ENCODE data around the gene EPX.
A peak's percentile ranks its signal among the peaks of the same experiment; 100 is the strongest.

The EPX gene

GRCh38 chr17:58229881-58230280, 37.4 kb downstream of the EPX start:
- no peaks in the 10 kb centered on the region for H3K36me3 ChIP-seq (replicated peaks in 1 of 2; ENCODE audit: control insufficient read depth in 2 of 2, insufficient read depth in 2 of 2, low read length in 2 of 2)
- H2BK15ac ChIP-seq (ENCODE audit: low read length), result no peak overlapping the region
- no peak overlapping the region for H2AK5ac ChIP-seq (ENCODE audit: low read depth, low read length)
- no peak overlapping the region for H2BK12ac ChIP-seq (ENCODE audit: low read length)
- no peak overlapping the region for H3K4ac ChIP-seq (ENCODE audit: low read length)
- no peak overlapping the region for H3K14ac ChIP-seq (ENCODE audit: low read length)
- DNase-seq (ENCODE audit: low spot score), result no peak
- peaks cover 0 to 1% of the 10 kb centered on the region in 2 donors for H3K9me3 ChIP-seq (replicated peaks in 1 of 2; ENCODE audit: control insufficient read depth in 2 of 2, insufficient read depth in 1 of 2, low read depth in 1 of 2, low read length in 2 of 2)
- H3K4me3 ChIP-seq (ENCODE audit: low read length in 2 of 2), result no peak overlapping the region
- no peak overlapping the region for H4K91ac ChIP-seq (ENCODE audit: low read depth, low read length, poor library complexity)
- H2AFZ ChIP-seq (ENCODE audit: low read length), result no peak overlapping the region
- no peak overlapping the region for H4K8ac ChIP-seq (ENCODE audit: low read depth, low read length)
- no peak overlapping the region for H3K9ac ChIP-seq (ENCODE audit: low read depth, low read length, poor library complexity)
- no peak overlapping the region for H2BK120ac ChIP-seq (ENCODE audit: low read depth, low read length)
- peaks cover 0 to 9% of the 10 kb centered on the region in 2 donors for H3K4me1 ChIP-seq (ENCODE audit: control insufficient read depth in 2 of 2, insufficient read depth in 1 of 2, low read depth in 1 of 2, low read length in 2 of 2)
- no peak overlapping the region for H3K4me2 ChIP-seq (ENCODE audit: insufficient read depth, low read length, poor library complexity, severe bottlenecking)
- no peak overlapping the region for H3K18ac ChIP-seq (ENCODE audit: low read length)
- peaks cover 0 to 37% (median 0%) of the 10 kb centered on the region in 3 experiments for H3K27me3 ChIP-seq (ENCODE audit: control insufficient read depth in 3 of 3, insufficient read depth in 3 of 3, low read depth in 1 of 3, low read length in 3 of 3)
- H3K27ac ChIP-seq (replicated peaks; ENCODE audit: low read length), result no peak overlapping the region
- H3K79me1 ChIP-seq (ENCODE audit: low read depth, low read length), result no peaks in the 10 kb centered on the region
- H3K23ac ChIP-seq (ENCODE audit: low read depth, low read length, poor library complexity), result no peak overlapping the region
- no peak overlapping the region for H2BK5ac ChIP-seq (ENCODE audit: low read length)
- no CpG with 5 or more reads among the region's 4 CpGs for WGBS, 2 donors (ENCODE audit: extremely low coverage in 2 of 2, insufficient read length in 2 of 2, insufficient replicate concordance in 1 of 2)

- no peak overlapping the region for H4K8ac ChIP-seq (ENCODE audit: low read depth, low read length)
- H2BK12ac ChIP-seq (ENCODE audit: low read length), result no peak overlapping the region
- no peaks in the 10 kb centered on the region for H3K9me3 ChIP-seq (replicated peaks in 1 of 2; ENCODE audit: control insufficient read depth in 2 of 2, insufficient read depth in 1 of 2, low read depth in 1 of 2, low read length in 2 of 2)
- no peak overlapping the region for H2BK15ac ChIP-seq (ENCODE audit: low read length)
- no peak overlapping the region for H2BK120ac ChIP-seq (ENCODE audit: low read depth, low read length)
- H4K91ac ChIP-seq (ENCODE audit: low read depth, low read length, poor library complexity), result no peak overlapping the region
- no peak overlapping the region for H3K18ac ChIP-seq (ENCODE audit: low read length)
- no peak overlapping the region for H3K27ac ChIP-seq (replicated peaks; ENCODE audit: low read length)
- H3K36me3 ChIP-seq (replicated peaks in 1 of 2; ENCODE audit: control insufficient read depth in 2 of 2, insufficient read depth in 2 of 2, low read length in 2 of 2), result no peaks in the 10 kb centered on the region
- peaks cover 0 to 47% (median 0%) of the 10 kb centered on the region in 3 experiments for H3K27me3 ChIP-seq (ENCODE audit: control insufficient read depth in 3 of 3, insufficient read depth in 3 of 3, low read depth in 1 of 3, low read length in 3 of 3)
- no peak overlapping the region for H3K4me2 ChIP-seq (ENCODE audit: insufficient read depth, low read length, poor library complexity, severe bottlenecking)
- no peak overlapping the region for H3K9ac ChIP-seq (ENCODE audit: low read depth, low read length, poor library complexity)
- peaks cover 0 to 9% of the 10 kb centered on the region in 2 donors for H3K4me1 ChIP-seq (ENCODE audit: control insufficient read depth in 2 of 2, insufficient read depth in 1 of 2, low read depth in 1 of 2, low read length in 2 of 2)
- no CpG with 5 or more reads among the region's 2 CpGs for WGBS, 2 donors (ENCODE audit: extremely low coverage in 2 of 2, insufficient read length in 2 of 2, insufficient replicate concordance in 1 of 2)
- H3K79me1 ChIP-seq (ENCODE audit: low read depth, low read length), result no peaks in the 10 kb centered on the region
- no peak overlapping the region for H2AK5ac ChIP-seq (ENCODE audit: low read depth, low read length)
- no peak for DNase-seq (ENCODE audit: low spot score)
- H3K4me3 ChIP-seq (ENCODE audit: low read length in 2 of 2), result no peak overlapping the region
- no peak overlapping the region for H3K4ac ChIP-seq (ENCODE audit: low read length)
- no peak overlapping the region for H2BK5ac ChIP-seq (ENCODE audit: low read length)
- H2AFZ ChIP-seq (ENCODE audit: low read length), result no peak overlapping the region
- H3K14ac ChIP-seq (ENCODE audit: low read length), result no peak overlapping the region
- H3K23ac ChIP-seq (ENCODE audit: low read depth, low read length, poor library complexity), result no peak overlapping the region
Measured at GRCh38 chr17:58231641-58232040, 39.1 kb downstream of the EPX start.

- WGBS, 2 donors (ENCODE audit: extremely low coverage in 2 of 2, insufficient read length in 2 of 2, insufficient replicate concordance in 1 of 2), result no CpG with 5 or more reads among the region's 12 CpGs
- no peak overlapping the region for H3K9ac ChIP-seq (ENCODE audit: low read depth, low read length, poor library complexity)
- no peak overlapping the region for H3K4ac ChIP-seq (ENCODE audit: low read length)
- no peak overlapping the region for H3K4me2 ChIP-seq (ENCODE audit: insufficient read depth, low read length, poor library complexity, severe bottlenecking)
- H2BK12ac ChIP-seq (ENCODE audit: low read length), result no peak overlapping the region
- no peak overlapping the region for H3K4me3 ChIP-seq (ENCODE audit: low read length in 2 of 2)
- H2AK5ac ChIP-seq (ENCODE audit: low read depth, low read length), result no peak overlapping the region
- no peak overlapping the region for H2BK120ac ChIP-seq (ENCODE audit: low read depth, low read length)
- no peak overlapping the region for H3K27ac ChIP-seq (replicated peaks; ENCODE audit: low read length)
- H2BK5ac ChIP-seq (ENCODE audit: low read length), result no peak overlapping the region
- H2BK15ac ChIP-seq (ENCODE audit: low read length), result no peak overlapping the region
- H3K23ac ChIP-seq (ENCODE audit: low read depth, low read length, poor library complexity), result no peak overlapping the region
- H2AFZ ChIP-seq (ENCODE audit: low read length), result peak overlapping the region; percentile 5
- no peak for DNase-seq (ENCODE audit: low spot score)
- no peaks in the 10 kb centered on the region for H3K79me1 ChIP-seq (ENCODE audit: low read depth, low read length)
- peaks cover 0 to 9% of the 10 kb centered on the region in 2 donors for H3K4me1 ChIP-seq (ENCODE audit: control insufficient read depth in 2 of 2, insufficient read depth in 1 of 2, low read depth in 1 of 2, low read length in 2 of 2)
- no peaks in the 10 kb centered on the region for H3K36me3 ChIP-seq (replicated peaks in 1 of 2; ENCODE audit: control insufficient read depth in 2 of 2, insufficient read depth in 2 of 2, low read length in 2 of 2)
- H4K91ac ChIP-seq (ENCODE audit: low read depth, low read length, poor library complexity), result no peak overlapping the region
- no peak overlapping the region for H3K18ac ChIP-seq (ENCODE audit: low read length)
- no peaks in the 10 kb centered on the region for H3K9me3 ChIP-seq (replicated peaks in 1 of 2; ENCODE audit: control insufficient read depth in 2 of 2, insufficient read depth in 1 of 2, low read depth in 1 of 2, low read length in 2 of 2)
- peaks cover 0 to 46% (median 0%) of the 10 kb centered on the region in 3 experiments for H3K27me3 ChIP-seq (ENCODE audit: control insufficient read depth in 3 of 3, insufficient read depth in 3 of 3, low read depth in 1 of 3, low read length in 3 of 3)
- H3K14ac ChIP-seq (ENCODE audit: low read length), result no peak overlapping the region
- H4K8ac ChIP-seq (ENCODE audit: low read depth, low read length), result no peak overlapping the region
Measured at GRCh38 chr17:58232707-58233156, 40.2 kb downstream of the EPX start.

GRCh38 chr17:58233543-58233942, 41.0 kb downstream of the EPX start:
- WGBS, 2 donors (ENCODE audit: extremely low coverage in 2 of 2, insufficient read length in 2 of 2, insufficient replicate concordance in 1 of 2), result no CpG with 5 or more reads among the region's 3 CpGs
- H3K4me2 ChIP-seq (ENCODE audit: insufficient read depth, low read length, poor library complexity, severe bottlenecking), result no peak overlapping the region
- no peak overlapping the region for H2BK120ac ChIP-seq (ENCODE audit: low read depth, low read length)
- H3K36me3 ChIP-seq (replicated peaks in 1 of 2; ENCODE audit: control insufficient read depth in 2 of 2, insufficient read depth in 2 of 2, low read length in 2 of 2), result no peaks in the 10 kb centered on the region
- H3K27ac ChIP-seq (replicated peaks; ENCODE audit: low read length), result no peak overlapping the region
- no peak for DNase-seq (ENCODE audit: low spot score)
- no peak overlapping the region for H3K23ac ChIP-seq (ENCODE audit: low read depth, low read length, poor library complexity)
- H3K14ac ChIP-seq (ENCODE audit: low read length), result no peak overlapping the region
- no peak overlapping the region for H3K9ac ChIP-seq (ENCODE audit: low read depth, low read length, poor library complexity)
- no peaks in the 10 kb centered on the region for H3K79me1 ChIP-seq (ENCODE audit: low read depth, low read length)
- H3K9me3 ChIP-seq (replicated peaks in 1 of 2; ENCODE audit: control insufficient read depth in 2 of 2, insufficient read depth in 1 of 2, low read depth in 1 of 2, low read length in 2 of 2), result no peaks in the 10 kb centered on the region
- no peak overlapping the region for H2AFZ ChIP-seq (ENCODE audit: low read length)
- no peak overlapping the region for H3K4me3 ChIP-seq (ENCODE audit: low read length in 2 of 2)
- no peak overlapping the region for H4K8ac ChIP-seq (ENCODE audit: low read depth, low read length)
- H2BK15ac ChIP-seq (ENCODE audit: low read length), result no peak overlapping the region
- no peak overlapping the region for H3K18ac ChIP-seq (ENCODE audit: low read length)
- peaks cover 0 to 7% of the 10 kb centered on the region in 2 donors for H3K4me1 ChIP-seq (ENCODE audit: control insufficient read depth in 2 of 2, insufficient read depth in 1 of 2, low read depth in 1 of 2, low read length in 2 of 2)
- no peak overlapping the region for H2AK5ac ChIP-seq (ENCODE audit: low read depth, low read length)
- peaks cover 0 to 48% (median 0%) of the 10 kb centered on the region in 3 experiments for H3K27me3 ChIP-seq (ENCODE audit: control insufficient read depth in 3 of 3, insufficient read depth in 3 of 3, low read depth in 1 of 3, low read length in 3 of 3)
- H2BK5ac ChIP-seq (ENCODE audit: low read length), result no peak overlapping the region
- H4K91ac ChIP-seq (ENCODE audit: low read depth, low read length, poor library complexity), result no peak overlapping the region
- no peak overlapping the region for H2BK12ac ChIP-seq (ENCODE audit: low read length)
- H3K4ac ChIP-seq (ENCODE audit: low read length), result no peak overlapping the region
